HG03575 (cell line): ENCODE data around the gene KRTAP5-7.

Experiments used
- ATAC-seq: cut with Tn5 transposase; IDR thresholded peaks from one replicate; pipeline ENCODE4 v1.9.1; 2021; ENCODE audit not compliant: unreplicated experiment, insufficient number of reproducible peaks, low FRiP score; ENCODE audit errors: extremely low read depth

The KRTAP5-7 gene

DNA sequence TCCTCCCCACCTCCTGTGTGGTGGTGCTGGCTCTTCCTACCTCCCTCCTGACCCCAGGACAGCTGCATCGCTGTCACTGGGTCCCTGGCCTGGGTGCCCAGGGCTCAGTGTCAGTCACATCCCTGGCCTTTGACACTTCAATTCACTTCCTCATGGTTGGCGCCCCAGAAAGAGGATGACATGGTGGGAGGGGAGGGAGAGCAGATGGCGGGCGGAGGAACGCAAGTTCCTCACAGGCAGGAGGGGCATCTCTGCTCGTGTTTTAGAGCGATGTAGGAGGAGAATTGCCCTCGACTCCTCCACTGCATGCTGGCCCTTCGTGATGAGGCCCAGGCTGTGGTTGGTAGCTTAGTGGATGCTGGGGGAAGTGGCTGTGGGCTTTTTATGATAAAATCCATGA, 35.1 kb upstream of the KRTAP5-7 start:
- no peak for ATAC-seq

- ATAC-seq, result no peak
Measured at GRCh38 chr11:71495286-71496230, 31.5 kb upstream of the KRTAP5-7 start.

DNA sequence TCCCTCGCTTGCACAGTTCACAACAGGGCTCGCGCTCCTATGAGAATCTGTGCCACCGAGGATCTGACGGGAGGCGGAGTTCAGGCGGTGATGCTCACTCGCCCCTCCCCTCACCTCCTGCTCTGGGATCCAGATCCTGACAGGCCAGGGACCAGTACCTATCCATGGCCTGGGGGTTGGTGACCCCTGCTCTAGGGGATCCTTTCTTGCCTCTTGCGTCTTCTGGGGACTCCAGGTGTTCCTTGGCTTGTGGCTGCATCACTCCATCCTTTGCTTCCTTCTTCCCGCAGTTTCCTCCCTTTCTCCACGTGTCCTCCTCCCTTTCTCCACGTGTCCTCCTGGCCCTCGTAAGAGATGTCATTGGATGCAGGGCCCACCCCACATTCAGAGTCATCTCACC, 30.6 kb upstream of the KRTAP5-7 start:
- ATAC-seq, result no peak

GRCh38 chr11:71498091-71498490, 29.0 kb upstream of the KRTAP5-7 start:
- ATAC-seq, result no peak

DNA sequence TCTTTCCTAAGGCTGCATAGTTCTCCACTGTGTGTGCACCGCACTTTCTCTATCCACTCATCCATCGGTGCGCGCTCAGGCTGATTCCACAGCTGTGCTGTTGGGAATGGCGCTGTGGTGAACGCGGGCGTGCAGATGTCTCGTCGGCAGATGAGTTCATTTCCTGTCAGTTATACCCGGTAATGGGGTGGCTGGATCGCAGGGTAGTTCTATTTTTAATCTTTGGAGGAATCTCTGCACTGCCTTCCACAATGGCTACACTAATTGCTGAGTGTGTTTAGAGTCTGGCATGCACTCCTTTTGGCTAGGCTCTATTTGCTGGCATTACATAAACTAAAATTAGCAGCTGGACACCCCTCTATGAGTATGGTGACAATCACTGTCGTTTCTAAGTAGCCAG, 27.9 kb upstream of the KRTAP5-7 start:
- no peak for ATAC-seq

GRCh38 chr11:71499546-71499945, 27.5 kb upstream of the KRTAP5-7 start:
- ATAC-seq, result no peak

DNA sequence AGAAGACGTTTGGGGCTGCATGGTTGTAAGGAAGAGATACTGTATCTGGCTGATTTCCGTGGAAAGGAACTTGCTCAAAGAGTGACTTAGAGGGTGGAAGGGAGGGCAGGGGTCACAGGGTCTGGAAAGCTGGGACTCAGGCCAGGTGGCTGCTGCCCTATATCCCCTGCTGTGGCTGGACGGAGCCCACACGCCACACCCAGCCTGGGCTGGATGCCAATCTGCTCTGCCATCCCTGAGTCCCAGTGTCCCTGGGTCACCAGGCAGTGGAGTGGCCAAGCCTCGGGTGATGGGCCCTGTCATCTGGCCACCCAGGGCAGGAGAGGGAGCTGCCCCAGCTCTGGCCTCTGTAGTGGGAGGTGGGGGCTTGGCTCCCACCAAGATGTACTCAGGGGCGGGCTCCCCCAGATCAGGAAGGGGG, 26.5 kb upstream of the KRTAP5-7 start:
- ATAC-seq, result no peak

GRCh38 chr11:71501071-71501985, 25.7 kb upstream of the KRTAP5-7 start:
- no peak for ATAC-seq

DNA sequence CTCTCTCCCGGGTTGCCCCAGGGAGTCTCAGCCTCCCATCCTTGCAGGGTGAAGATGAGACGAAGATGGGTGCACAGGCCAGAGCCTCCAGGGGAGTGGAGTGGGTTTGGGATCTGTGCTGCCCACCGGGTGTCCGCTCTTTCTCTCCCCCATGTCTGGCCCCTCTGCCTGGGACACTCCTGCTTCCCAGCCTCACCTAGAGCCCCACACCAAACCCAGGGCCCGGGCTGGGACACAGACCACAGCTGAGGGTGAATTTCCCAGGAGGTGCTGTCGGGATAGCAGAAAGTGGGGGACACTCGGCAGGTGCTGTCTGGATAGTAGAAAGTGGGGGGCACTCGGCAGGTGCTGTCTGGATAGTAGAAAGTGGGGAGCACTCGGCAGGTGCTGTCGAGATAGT, 25.0 kb upstream of the KRTAP5-7 start:
- ATAC-seq, result no peak

DNA sequence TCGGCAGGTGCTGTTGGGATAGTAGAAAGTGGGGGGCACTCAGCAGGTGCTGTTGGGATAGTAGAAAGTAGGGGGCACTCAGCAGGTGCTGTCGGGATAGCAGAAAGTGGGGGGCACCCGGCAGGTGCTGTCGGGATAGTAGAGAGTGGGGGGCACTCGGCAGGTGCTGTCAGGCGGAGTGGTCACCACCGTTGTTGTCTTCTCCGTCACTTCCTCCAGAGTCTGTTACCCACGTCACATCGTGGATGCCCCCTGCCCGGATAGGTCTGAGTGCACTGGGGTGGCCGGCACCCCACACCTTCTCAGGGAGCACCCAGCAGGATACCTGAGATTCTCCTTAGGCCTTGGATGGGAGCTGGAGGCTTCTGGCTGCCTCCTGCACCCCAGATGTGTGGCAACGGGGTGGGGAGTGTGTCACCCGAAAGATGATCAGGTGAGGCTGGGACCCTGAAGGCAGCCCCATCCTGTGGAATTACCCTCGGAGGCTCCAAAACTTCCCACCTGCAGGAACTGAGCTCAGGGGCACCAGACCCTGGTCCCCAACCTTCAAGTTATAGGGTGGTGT, 24.1 kb upstream of the KRTAP5-7 start:
- no peak for ATAC-seq

DNA sequence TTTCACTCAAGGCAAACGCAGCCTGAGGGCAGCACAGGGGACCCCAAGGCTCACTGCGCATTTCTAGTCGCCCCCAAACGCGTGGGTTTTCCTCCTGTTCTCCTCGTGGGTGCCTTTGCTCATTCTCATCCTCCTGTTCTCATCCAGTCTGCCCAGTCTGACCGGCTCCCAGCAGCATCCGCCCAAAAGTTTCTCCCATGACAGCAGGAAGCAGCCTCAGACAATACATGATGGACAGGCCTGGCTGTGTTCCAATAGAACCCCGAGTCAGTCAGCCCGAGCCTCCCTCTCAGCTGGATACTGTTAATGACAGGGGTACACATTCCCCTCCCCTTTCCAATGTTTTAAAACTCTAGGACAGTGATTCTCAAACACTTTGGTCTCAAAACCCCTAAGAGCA, 22.5 kb upstream of the KRTAP5-7 start:
- ATAC-seq, result no peak

GRCh38 chr11:71505001-71505400, 22.1 kb upstream of the KRTAP5-7 start:
- no peak for ATAC-seq

DNA sequence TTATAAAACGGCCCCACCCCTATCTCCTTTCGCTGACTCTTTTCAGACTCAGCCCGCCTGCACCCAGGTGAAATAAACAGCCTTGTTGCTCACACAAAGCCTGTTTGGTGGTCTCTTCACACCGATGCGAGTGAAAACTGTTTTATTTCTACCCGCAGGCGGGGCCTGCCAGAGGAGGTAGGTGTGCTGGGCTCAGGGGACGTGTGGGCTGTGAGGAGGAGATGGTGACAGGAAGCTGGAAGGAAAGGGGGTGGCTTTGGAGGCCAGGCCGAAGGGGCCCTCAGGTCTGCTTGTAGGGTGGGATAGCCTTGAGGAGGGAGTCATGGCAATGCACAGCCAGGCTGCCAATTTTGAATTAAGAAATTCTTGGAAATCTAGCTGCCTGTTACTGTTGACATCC, 21.3 kb upstream of the KRTAP5-7 start:
- ATAC-seq, result no peak

DNA sequence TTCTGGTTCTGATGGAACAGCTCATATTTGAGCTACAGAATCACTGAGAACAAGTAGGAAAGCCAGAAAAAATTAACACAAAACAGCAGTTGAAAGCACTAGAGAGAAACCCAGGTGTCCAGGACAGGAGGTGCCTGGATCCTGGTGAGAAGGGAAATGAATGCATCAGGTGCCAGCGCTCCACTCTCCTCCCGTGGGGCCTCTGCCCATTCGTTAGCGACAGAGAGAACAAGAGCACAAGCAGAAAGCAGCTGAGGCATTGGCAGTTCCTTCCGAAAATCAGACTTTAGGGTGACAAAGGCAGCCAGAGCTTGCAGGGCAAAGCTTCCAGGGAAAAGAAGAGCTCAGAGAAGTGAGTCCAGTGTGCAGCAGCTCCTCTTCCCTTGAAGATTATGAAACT, 20.0 kb upstream of the KRTAP5-7 start:
- no peak for ATAC-seq

- ATAC-seq, result no peak
Measured at GRCh38 chr11:71518506-71519471, 8.3 kb upstream of the KRTAP5-7 start.

DNA sequence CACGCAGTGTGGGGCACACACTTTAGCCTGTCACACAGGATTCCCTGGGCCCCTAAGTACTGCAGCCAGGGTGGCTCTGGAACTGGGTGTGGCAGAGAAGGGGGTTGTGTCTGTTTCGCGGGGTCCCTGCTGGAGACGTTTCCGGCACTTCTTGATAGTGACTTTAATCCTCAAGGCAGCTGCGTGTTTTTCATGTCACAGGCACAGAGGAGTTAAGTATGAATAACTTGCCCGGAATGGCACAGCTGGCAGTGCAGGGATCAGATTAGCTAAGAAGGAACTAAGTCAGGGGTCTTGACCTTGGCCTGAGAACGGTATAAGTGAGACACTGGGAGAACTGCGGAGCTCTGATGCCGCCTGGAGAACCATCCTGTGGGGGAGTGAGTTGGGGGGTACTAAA, 7.5 kb upstream of the KRTAP5-7 start:
- no peak for ATAC-seq

DNA sequence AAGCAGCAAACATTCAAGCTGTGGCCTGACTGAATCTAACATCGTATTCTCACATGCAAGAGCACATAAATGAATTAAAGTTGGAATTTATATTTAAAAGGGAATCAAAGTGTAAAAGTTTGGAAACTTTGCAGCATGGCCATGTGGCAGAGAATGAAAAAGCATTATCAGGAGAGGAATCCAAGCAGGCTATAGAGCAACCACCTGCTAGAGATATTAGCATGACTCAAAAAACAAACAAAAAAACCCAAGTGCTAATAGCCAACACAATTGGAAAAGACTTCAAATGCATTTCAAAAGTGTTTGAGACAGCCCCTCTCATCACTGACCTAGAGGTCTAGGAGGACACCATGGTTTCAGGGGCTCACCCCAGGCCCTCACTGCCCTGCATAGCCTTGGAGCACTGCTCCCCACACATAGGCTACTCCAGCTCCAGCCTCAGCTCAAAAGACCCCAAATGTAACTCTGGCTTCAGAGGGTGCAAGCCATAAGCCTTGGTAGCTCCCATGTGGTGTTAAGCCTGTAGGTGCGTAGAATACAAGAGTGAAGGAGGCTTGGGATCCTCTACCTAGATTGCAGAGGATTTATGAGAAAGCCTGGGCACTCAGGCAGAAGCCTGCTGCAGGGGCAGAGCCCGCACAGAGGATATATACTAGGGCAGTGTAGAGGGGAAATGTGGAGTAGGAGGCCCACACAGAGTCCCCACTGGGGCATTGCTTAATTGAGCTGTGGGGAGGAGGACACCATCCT, 1.7 kb upstream of the KRTAP5-7 start:
- no peak for ATAC-seq

- no peak for ATAC-seq
Measured at GRCh38 chr11:71525938-71526495, 1.1 kb upstream of the KRTAP5-7 start.
